ENCODE data around the gene POLH. TPM values are rescaled to one million over a fixed set of nuclear protein-coding genes. Genes with fewer than 3 reads are reported as not detected.
A peak's percentile ranks its signal among the peaks of the same experiment; 100 is the strongest.
"Not testable (repeated sequence)": the region's sequence is repeated elsewhere in the genome, so short reads cannot be mapped to it uniquely, and the experiment has no call there.

Gene POLH
- total and polyA plus RNA-seq, 2 experiments from 2014 or later, result 5.8 to 7.9 TPM

DNA sequence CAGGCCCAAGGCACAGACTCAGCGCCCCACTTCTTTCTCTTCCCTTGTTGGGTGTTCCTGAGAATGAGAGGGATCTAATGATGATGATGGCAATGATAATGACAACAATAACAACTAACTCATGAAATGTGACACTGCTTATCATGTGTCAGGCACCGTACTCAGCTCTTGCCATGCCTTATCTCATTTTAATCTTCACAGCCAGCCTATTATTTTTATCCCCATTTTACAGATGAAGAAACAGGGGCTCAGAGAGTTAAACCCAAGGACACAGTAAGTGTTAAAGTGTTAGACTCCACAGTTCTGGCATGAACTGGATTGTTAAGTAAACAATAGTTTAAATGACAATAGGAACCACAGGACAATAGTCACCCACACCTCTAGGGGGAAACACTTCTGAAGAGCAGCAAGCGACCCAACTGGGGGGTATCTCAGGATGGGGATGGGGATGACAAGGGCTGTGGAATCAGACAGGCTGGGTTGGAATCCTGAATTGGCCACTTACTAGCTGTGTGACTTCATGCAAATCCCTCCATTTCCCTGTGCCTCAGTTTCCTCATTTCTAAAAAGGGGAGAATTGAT, 81.3 kb downstream of the POLH start:
- Histone ChIP-seq H3K4me2 (no peak overlapping the region), H3F3A (replicated peaks; ENCODE audit: low read depth) (no peaks in the 10 kb centered on the region), H4K20me1 (replicated peaks; ENCODE audit: insufficient read depth) (no peaks in the 10 kb centered on the region), H3K36me3 (ENCODE audit: insufficient read depth) (no peaks in the 10 kb centered on the region), H3K4me3 (no peak overlapping the region), H3K4me1 (ENCODE audit: insufficient read depth) (peaks cover 8% of the 10 kb centered on the region), H2AFZ (no peak overlapping the region), H3K9me2 (ENCODE audit: insufficient read depth) (peaks cover 5% of the 10 kb centered on the region), H3K27ac (ENCODE audit: low read depth) (no peak overlapping the region), H3K79me2 (replicated peaks; ENCODE audit: insufficient read depth) (no peaks in the 10 kb centered on the region), H3K27me3 (ENCODE audit: insufficient read depth) (no peaks in the 10 kb centered on the region)
- Mint-ChIP-seq H3K27me3 (ENCODE audit: insufficient read depth, low read depth, poor library complexity) (peaks cover 3% of the 10 kb centered on the region), H3K4me3 (no peak overlapping the region), H3K4me1 (peaks cover 5% of the 10 kb centered on the region; the same call in 2 of the 3 replicates), H3K9me3 (peaks cover 7% of the 10 kb centered on the region; the same call in 2 of the 3 replicates), H3K36me3 (ENCODE audit: low read depth) (peaks cover 4% of the 10 kb centered on the region; the same call in 2 of the 3 replicates), H3K27ac (no peak overlapping the region)
- TF ChIP-seq NANOG (IDR thresholded peaks at IDR 0.05; ENCODE audit: borderline replicate concordance) (no peak), CTCF (conservative IDR thresholded peaks at IDR 0.05; ENCODE audit: low read depth in 2 of 2) (peak in 1 of 2 experiments; percentile 26; a peak in 2 of 4 replicates)
- ATAC-seq (peak; percentile 40; the same call in 1 of the 3 replicates), DNase-seq (ENCODE audit: low spot score) (peak; percentile 32)

DNA sequence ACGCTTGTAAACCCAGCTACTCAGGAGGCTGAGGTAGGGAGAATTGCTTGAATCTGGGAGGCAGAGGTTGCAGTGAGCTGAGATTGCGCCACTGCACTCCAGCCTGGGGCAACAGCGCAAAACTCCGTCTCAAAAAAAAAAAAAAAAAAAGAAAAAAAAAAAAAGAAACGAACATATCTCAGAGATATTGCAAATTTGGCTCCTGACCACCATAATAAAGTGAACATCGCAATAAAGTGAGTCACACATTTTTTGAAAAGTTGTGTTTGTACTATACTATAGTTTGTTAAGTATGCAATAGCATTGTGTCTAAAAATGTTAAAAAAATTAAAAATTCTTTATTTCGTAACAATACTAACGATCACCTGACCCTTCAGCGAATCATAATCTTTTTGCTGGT, 82.2 kb downstream of the POLH start:
- H3K27ac ChIP-seq (ENCODE audit: low read depth), result no peak overlapping the region
- H3K27me3 ChIP-seq (ENCODE audit: insufficient read depth), result no peaks in the 10 kb centered on the region
- H3K4me3 Mint-ChIP-seq, result no peak overlapping the region
- no peak for DNase-seq (ENCODE audit: low spot score)
- H2AFZ ChIP-seq, result no peak overlapping the region
- H3K36me3 ChIP-seq (ENCODE audit: insufficient read depth), result no peaks in the 10 kb centered on the region
- TF ChIP-seq STAT1 (IDR thresholded peaks at IDR 0.05; ENCODE audit: unreplicated experiment), result no peak
- H3K79me2 ChIP-seq (replicated peaks; ENCODE audit: insufficient read depth), result no peaks in the 10 kb centered on the region
- ATAC-seq, result no peak
- H4K20me1 ChIP-seq (replicated peaks; ENCODE audit: insufficient read depth), result no peaks in the 10 kb centered on the region
- peaks cover 5% of the 10 kb centered on the region; the same call in 2 of the 3 replicates for H3K4me1 Mint-ChIP-seq
- peaks cover 7% of the 10 kb centered on the region; the same call in 2 of the 3 replicates for H3K9me3 Mint-ChIP-seq
- H3K27me3 Mint-ChIP-seq (ENCODE audit: insufficient read depth, low read depth, poor library complexity), result peaks cover 3% of the 10 kb centered on the region
- H3K36me3 Mint-ChIP-seq (ENCODE audit: low read depth), result peaks cover 4% of the 10 kb centered on the region; the same call in 2 of the 3 replicates
- H3K4me3 ChIP-seq, result no peak overlapping the region
- no peak overlapping the region for H3K4me2 ChIP-seq
- peaks cover 5% of the 10 kb centered on the region for H3K9me2 ChIP-seq (ENCODE audit: insufficient read depth)
- peaks cover 8% of the 10 kb centered on the region for H3K4me1 ChIP-seq (ENCODE audit: insufficient read depth)
- H3F3A ChIP-seq (replicated peaks; ENCODE audit: low read depth), result no peaks in the 10 kb centered on the region
- no peak overlapping the region for H3K27ac Mint-ChIP-seq

DNA sequence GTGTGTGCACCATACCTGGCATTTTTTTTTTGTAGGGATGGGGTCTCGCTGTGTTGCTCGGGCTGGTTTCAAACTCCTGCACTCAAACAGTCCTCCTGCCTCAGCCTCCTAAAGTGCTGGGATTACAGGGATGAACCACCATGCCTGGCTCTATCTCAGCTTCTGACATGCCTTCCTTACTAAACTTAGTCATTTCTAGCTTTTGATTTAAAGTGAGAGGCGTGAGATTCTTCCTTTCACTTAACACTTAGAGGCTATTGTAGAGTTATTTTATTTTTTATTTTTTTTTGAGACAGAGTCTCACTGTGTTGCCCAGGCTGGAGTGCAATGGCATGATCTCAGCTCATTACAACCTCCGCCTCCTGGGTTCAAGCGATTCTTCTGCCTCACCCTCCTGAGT, 87.0 kb downstream of the POLH start:
- not testable (repeated sequence) for DNase-seq (ENCODE audit: low spot score); H3K9me2 ChIP-seq (ENCODE audit: insufficient read depth)

More for the DNA sequence above, 87.0 kb downstream of the POLH start:
- not testable (repeated sequence) for H3K4me1 Mint-ChIP-seq; H3K79me2 ChIP-seq (replicated peaks; ENCODE audit: insufficient read depth); ATAC-seq; H3K4me1 ChIP-seq (ENCODE audit: insufficient read depth); H3K36me3 ChIP-seq (ENCODE audit: insufficient read depth); H3K27ac Mint-ChIP-seq; H3F3A ChIP-seq (replicated peaks; ENCODE audit: low read depth); H2AFZ ChIP-seq; H3K4me3 Mint-ChIP-seq; H3K36me3 Mint-ChIP-seq (ENCODE audit: low read depth); H3K4me3 ChIP-seq; H3K4me2 ChIP-seq; H4K20me1 ChIP-seq (replicated peaks; ENCODE audit: insufficient read depth); H3K27me3 ChIP-seq (ENCODE audit: insufficient read depth); H3K9me3 Mint-ChIP-seq; H3K27ac ChIP-seq (ENCODE audit: low read depth)
- H3K27me3 Mint-ChIP-seq (ENCODE audit: insufficient read depth, low read depth, poor library complexity), result peaks cover 15% of the 10 kb centered on the region

Small RNAs within 50 kb of the gene (small RNA-seq; reads per million reads assigned to genes)
- gene RF00426 (ENCODE audit: low replicate concordance), result not detected

Other genes starting within 250 kb of the POLH start
- 13.4 and 19.5 TPM in 2 replicates for gene ZNF318, start 206.5 kb upstream of the POLH start, total RNA-seq (2014; rRNA removed; shearing (Covaris generic))
- 8.7 and 10.5 TPM in 2 replicates for gene ZNF318, start 206.5 kb upstream of the POLH start, polyA plus RNA-seq (2016; fragmentation: Nextera tagmentation; extraction: Ambion mirVana)
- gene ABCC10, start 148.6 kb upstream of the POLH start, total RNA-seq (2014; rRNA removed; shearing (Covaris generic)), result 16.7 and 16.9 TPM in 2 replicates
- gene ABCC10, start 148.6 kb upstream of the POLH start, polyA plus RNA-seq (2016; fragmentation: Nextera tagmentation; extraction: Ambion mirVana), result 17.5 and 18.9 TPM in 2 replicates
- gene DLK2, start 120.6 kb upstream of the POLH start, total RNA-seq (2014; rRNA removed; shearing (Covaris generic)), result 0.16 and 0.21 TPM in 2 replicates
- 0.47 and 0.57 TPM in 2 replicates for gene DLK2, start 120.6 kb upstream of the POLH start, polyA plus RNA-seq (2016; fragmentation: Nextera tagmentation; extraction: Ambion mirVana)
- gene TJAP1, start 98.6 kb upstream of the POLH start, total RNA-seq (2014; rRNA removed; shearing (Covaris generic)), result 33.3 and 34.3 TPM in 2 replicates
- 16.9 and 17.6 TPM in 2 replicates for gene TJAP1, start 98.6 kb upstream of the POLH start, polyA plus RNA-seq (2016; fragmentation: Nextera tagmentation; extraction: Ambion mirVana)
- gene LRRC73, start 65.8 kb upstream of the POLH start, total RNA-seq (2014; rRNA removed; shearing (Covaris generic)), result 0.08 and 0.59 TPM in 2 replicates
- gene LRRC73, start 65.8 kb upstream of the POLH start, polyA plus RNA-seq (2016; fragmentation: Nextera tagmentation; extraction: Ambion mirVana), result 0.26 TPM in 1 of 2 replicates, not detected in the other
- gene YIPF3, start 59.3 kb upstream of the POLH start, total RNA-seq (2014; rRNA removed; shearing (Covaris generic)), result 94.3 and 119 TPM in 2 replicates
- 60.6 and 64.4 TPM in 2 replicates for gene YIPF3, start 59.3 kb upstream of the POLH start, polyA plus RNA-seq (2016; fragmentation: Nextera tagmentation; extraction: Ambion mirVana)
- gene POLR1C, start 59.1 kb upstream of the POLH start, total RNA-seq (2014; rRNA removed; shearing (Covaris generic)), result 18.1 and 26.6 TPM in 2 replicates
- 47.0 and 48.9 TPM in 2 replicates for gene POLR1C, start 59.1 kb upstream of the POLH start, polyA plus RNA-seq (2016; fragmentation: Nextera tagmentation; extraction: Ambion mirVana)
- gene XPO5, start 147 bp upstream of the POLH start, total RNA-seq (2014; rRNA removed; shearing (Covaris generic)), result 77.4 and 95.2 TPM in 2 replicates
- 28.4 and 28.5 TPM in 2 replicates for gene XPO5, start 147 bp upstream of the POLH start, polyA plus RNA-seq (2016; fragmentation: Nextera tagmentation; extraction: Ambion mirVana)
- gene GTPBP2, start 53.1 kb downstream of the POLH start, total RNA-seq (2014; rRNA removed; shearing (Covaris generic)), result 46.4 and 55.9 TPM in 2 replicates
- 14.9 and 17.5 TPM in 2 replicates for gene GTPBP2, start 53.1 kb downstream of the POLH start, polyA plus RNA-seq (2016; fragmentation: Nextera tagmentation; extraction: Ambion mirVana)
- 39.6 and 51.7 TPM in 2 replicates for gene MAD2L1BP, start 59.7 kb downstream of the POLH start, total RNA-seq (2014; rRNA removed; shearing (Covaris generic))
- 26.6 and 27.2 TPM in 2 replicates for gene MAD2L1BP, start 59.7 kb downstream of the POLH start, polyA plus RNA-seq (2016; fragmentation: Nextera tagmentation; extraction: Ambion mirVana)
- 0.10 TPM in 1 of 2 replicates, not detected in the other for gene RSPH9, start 68.9 kb downstream of the POLH start, total RNA-seq (2014; rRNA removed; shearing (Covaris generic))
- gene RSPH9, start 68.9 kb downstream of the POLH start, polyA plus RNA-seq (2016; fragmentation: Nextera tagmentation; extraction: Ambion mirVana), result 0.38 and 0.39 TPM in 2 replicates
- gene MRPS18A, start 111.6 kb downstream of the POLH start, total RNA-seq (2014; rRNA removed; shearing (Covaris generic)), result 51.7 and 62.7 TPM in 2 replicates
- gene MRPS18A, start 111.6 kb downstream of the POLH start, polyA plus RNA-seq (2016; fragmentation: Nextera tagmentation; extraction: Ambion mirVana), result 58.6 and 58.9 TPM in 2 replicates
- gene VEGFA, start 194.0 kb downstream of the POLH start, total RNA-seq (2014; rRNA removed; shearing (Covaris generic)), result 55.9 and 61.1 TPM in 2 replicates
- gene VEGFA, start 194.0 kb downstream of the POLH start, polyA plus RNA-seq (2016; fragmentation: Nextera tagmentation; extraction: Ambion mirVana), result 10.9 and 13.3 TPM in 2 replicates

All from GM23338 (cell line).